H1 (cell line): ENCODE measurements around the gene SMDT1. TPM values are rescaled to one million over a fixed set of nuclear protein-coding genes. Genes with fewer than 3 reads are reported as not detected.

ENCODE experiments used
- CTCF ChIP-seq, 3 experiments: IDR thresholded peaks; 1 replicate in 2 of 3; 2 replicates in 1 of 3; pipeline versions ENCODE4 v1.5.1 to v1.6.1; 2011; ENCODE audit warnings: low read length in 3 of 3, mild to moderate bottlenecking in 3 of 3, inconsistent platforms in 2 of 3, low read depth in 1 of 3, moderate library complexity in 1 of 3; ENCODE audit not compliant: insufficient read depth in 1 of 3; ENCODE audit errors: control extremely low read depth in 1 of 3
- polyA plus RNA-seq, 7 experiments: library from polyadenylated mRNA; depleted of rRNA in 3 of 7; stranded (reverse) in 5 of 7; unstranded in 2 of 7; fragments of >200 nt in 5 of 7; fragments of 200-250 nt in 2 of 7; gene quantifications; 1 replicate in 5 of 7; 2 replicates in 1 of 7; 4 replicates in 1 of 7; pipeline versions ENCODE4 v1.2.1 to v1.2.3, GENCODE V29; 2011 to 2013; ENCODE audit warnings: missing spikeins in 2 of 7, mixed read lengths in 2 of 7
- total RNA-seq: library from RNA; stranded (reverse); fragmentation: NEBNext Ultra II Directional; extraction: Animal tissue kit (Norgen Biotek cat#: 25700); gene quantifications from 2 replicates; pipeline ENCODE4 v1.2.1, GENCODE V29; 2021

SMDT1 gene
- total and polyA plus RNA-seq, 2 of the 8 experiments (the other 6 are each of a cell fraction or from before 2014, with no cell fraction given): 34.9 to 35.6 TPM

DNA sequence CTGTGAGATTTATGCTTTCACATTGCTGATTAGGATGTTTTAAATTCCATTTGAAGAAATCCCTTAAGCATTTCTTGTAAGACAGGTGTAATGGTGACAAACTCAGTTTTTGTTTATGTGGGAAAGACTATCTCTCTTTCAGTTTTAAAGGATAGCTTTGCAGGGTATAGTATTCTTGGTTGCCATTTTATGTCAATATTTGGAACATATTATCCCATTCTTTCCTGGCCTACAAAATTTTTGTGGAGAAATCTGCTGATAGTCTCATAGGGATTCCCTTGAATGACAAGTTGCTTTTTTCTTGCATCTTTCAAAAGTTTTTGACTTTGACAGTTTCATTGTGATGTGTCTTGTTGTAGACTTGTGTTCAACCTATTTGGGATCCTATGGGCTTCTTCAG lies 37.7 kb upstream of the SMDT1 start (continued):
- no peak for TF ChIP-seq CTCF (IDR thresholded peaks at IDR 0.05; ENCODE audit: control extremely low read depth in 1 of 3, insufficient read depth in 1 of 3, low read depth in 1 of 3, low read length in 3 of 3)
